ENCODE measurements around the gene MCHR1. TPM values are rescaled to one million over a fixed set of nuclear protein-coding genes. Genes with fewer than 3 reads are reported as not detected.
"Not testable (repeated sequence)": the region's sequence is repeated elsewhere in the genome, so short reads cannot be mapped to it uniquely, and the experiment has no call there.

The MCHR1 gene
- total RNA-seq, 1 donor from 2014 or later: 0.84 TPM

DNA sequence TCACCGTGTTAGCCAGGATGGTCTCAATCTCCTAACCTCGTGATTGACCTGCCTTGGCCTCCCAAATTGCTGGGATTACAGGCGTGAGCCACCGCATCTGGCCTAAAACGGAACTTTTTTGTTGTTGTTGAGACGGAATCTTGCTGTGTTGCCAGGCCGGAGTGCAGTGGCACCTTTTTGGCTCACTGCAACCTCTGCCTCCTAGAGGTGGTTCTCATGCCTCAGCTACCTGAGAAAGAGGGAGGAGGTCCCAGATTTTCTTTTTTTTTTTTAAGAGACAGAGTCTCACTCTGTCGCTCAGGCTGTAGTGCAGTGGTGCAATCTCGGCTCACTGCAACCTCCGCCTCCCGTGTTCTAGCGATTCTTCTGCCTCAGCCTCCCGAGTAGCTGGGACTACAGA lies 7.9 kb upstream of the MCHR1 start:
- H3K9me3 Mint-ChIP-seq: no peaks in the 10 kb centered on the region
- H3K27me3 Mint-ChIP-seq (ENCODE audit: low read depth): no peaks in the 10 kb centered on the region
- no peaks in the 10 kb centered on the region for H3K36me3 Mint-ChIP-seq (ENCODE audit: low read depth)
- H3K4me3 Mint-ChIP-seq: no peak overlapping the region
- TF ChIP-seq CTCF (conservative IDR thresholded peaks at IDR 0.05): no peak
- H3K27ac Mint-ChIP-seq (ENCODE audit: unreplicated experiment): no peak overlapping the region
- no peak for DNase-seq (ENCODE audit: low read depth, low spot score)
- H3K4me1 Mint-ChIP-seq: peaks cover 22% of the 10 kb centered on the region

DNA sequence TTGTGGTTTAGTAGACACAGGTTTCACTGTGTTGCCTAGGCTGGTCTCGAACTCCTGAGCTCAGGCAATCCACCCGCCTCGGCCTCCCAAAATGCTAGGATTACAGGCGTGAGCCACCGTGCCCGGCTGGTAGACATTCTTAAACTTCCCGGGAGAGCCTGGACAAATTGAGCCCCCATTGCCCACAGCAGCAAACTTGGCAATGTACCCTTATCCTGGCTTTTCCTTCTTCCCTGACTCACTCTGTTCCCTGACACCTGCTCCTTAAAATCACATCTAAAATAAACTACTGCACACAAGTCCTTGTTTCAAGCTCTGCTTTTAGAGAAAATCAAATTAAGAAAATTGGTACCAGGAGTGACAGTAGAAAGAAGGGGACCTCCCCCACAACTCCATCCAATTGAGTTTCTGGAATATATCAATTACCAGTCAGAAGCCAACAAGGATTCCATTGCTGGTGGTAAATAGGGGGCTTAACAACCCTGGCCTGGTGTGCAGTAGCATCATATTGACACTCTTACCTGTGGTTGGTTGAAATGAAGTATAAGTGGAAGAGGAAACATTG lies 7.4 kb upstream of the MCHR1 start:
- TF ChIP-seq CTCF (conservative IDR thresholded peaks at IDR 0.05): no peak
- Mint-ChIP-seq H3K36me3 (ENCODE audit: low read depth) (no peaks in the 10 kb centered on the region), H3K27ac (ENCODE audit: unreplicated experiment) (no peak overlapping the region), H3K27me3 (ENCODE audit: low read depth) (no peaks in the 10 kb centered on the region), H3K9me3 (no peaks in the 10 kb centered on the region), H3K4me1 (peaks cover 17% of the 10 kb centered on the region), H3K4me3 (no peak overlapping the region)
- no peak for DNase-seq (ENCODE audit: low read depth, low spot score)

GRCh38 chr22:40673017-40673416 lies 6.3 kb upstream of the MCHR1 start:
- Mint-ChIP-seq H3K9me3 (no peaks in the 10 kb centered on the region), H3K36me3 (ENCODE audit: low read depth) (no peaks in the 10 kb centered on the region), H3K27ac (ENCODE audit: unreplicated experiment) (no peak overlapping the region), H3K27me3 (ENCODE audit: low read depth) (no peaks in the 10 kb centered on the region), H3K4me3 (no peak overlapping the region), H3K4me1 (peaks cover 11% of the 10 kb centered on the region)
- DNase-seq (ENCODE audit: low read depth, low spot score): no peak
- TF ChIP-seq CTCF (conservative IDR thresholded peaks at IDR 0.05): no peak

GRCh38 chr22:40674274-40674673 lies 5.0 kb upstream of the MCHR1 start:
- no peak for TF ChIP-seq CTCF (conservative IDR thresholded peaks at IDR 0.05)
- Mint-ChIP-seq H3K4me3 (no peak overlapping the region), H3K4me1 (peaks cover 5% of the 10 kb centered on the region), H3K9me3 (no peaks in the 10 kb centered on the region), H3K36me3 (ENCODE audit: low read depth) (no peaks in the 10 kb centered on the region), H3K27ac (ENCODE audit: unreplicated experiment) (no peak overlapping the region), H3K27me3 (ENCODE audit: low read depth) (peaks cover 5% of the 10 kb centered on the region)
- no peak for DNase-seq (ENCODE audit: low read depth, low spot score)

GRCh38 chr22:40676166-40676565 lies 3.1 kb upstream of the MCHR1 start:
- Mint-ChIP-seq H3K27me3 (ENCODE audit: low read depth) (peaks cover 24% of the 10 kb centered on the region), H3K4me1 (peaks cover 20% of the 10 kb centered on the region)
- H3K4me3 Mint-ChIP-seq; H3K27ac Mint-ChIP-seq (ENCODE audit: unreplicated experiment); DNase-seq (ENCODE audit: low read depth, low spot score); H3K36me3 Mint-ChIP-seq (ENCODE audit: low read depth); H3K9me3 Mint-ChIP-seq: not testable (repeated sequence)

- no peak overlapping the region for H3K4me3 Mint-ChIP-seq
- DNase-seq (ENCODE audit: low read depth, low spot score): no peak
- no peak overlapping the region for H3K27ac Mint-ChIP-seq (ENCODE audit: unreplicated experiment)
Measured at GRCh38 chr22:40676644-40677043, 2.6 kb upstream of the MCHR1 start.

More at GRCh38 chr22:40676644-40677043, 2.6 kb upstream of the MCHR1 start:
- no peak for TF ChIP-seq CTCF (conservative IDR thresholded peaks at IDR 0.05)
- H3K27me3 Mint-ChIP-seq (ENCODE audit: low read depth): peaks cover 29% of the 10 kb centered on the region
- H3K4me1 Mint-ChIP-seq: peaks cover 21% of the 10 kb centered on the region
- H3K36me3 Mint-ChIP-seq (ENCODE audit: low read depth): no peaks in the 10 kb centered on the region
- H3K9me3 Mint-ChIP-seq: no peaks in the 10 kb centered on the region
